GM12878 (cell line): ENCODE measurements around the gene SLC6A9.

Source experiments
- CTCF ChIP-seq, 3 experiments: IDR thresholded peaks in 2 of 3; conservative IDR thresholded peaks in 1 of 3; 2 replicates each; pipeline ENCODE4 v1.5.1; 2011; ENCODE audit warnings: low read depth in 3 of 3, low read length in 3 of 3, mild to moderate bottlenecking in 3 of 3, control low read depth in 2 of 3, moderate library complexity in 2 of 3, inconsistent platforms in 1 of 3, mixed read lengths in 1 of 3; ENCODE audit not compliant: control insufficient read depth in 2 of 3, insufficient read depth in 1 of 3; ENCODE audit errors: extremely low read depth in 1 of 3
- EZH2 ChIP-seq: IDR thresholded peaks from 2 replicates; pipeline ENCODE4 v1.6.1; 2012; ENCODE audit warnings: low read depth, mild to moderate bottlenecking, control low read depth, inconsistent platforms, low read length, borderline replicate concordance; ENCODE audit not compliant: control insufficient read depth
- SIN3A ChIP-seq: IDR thresholded peaks from 2 replicates; pipeline ENCODE4 v1.6.1; 2012; ENCODE audit warnings: low read depth, low read length, improper control_type of control experiment

DNA sequence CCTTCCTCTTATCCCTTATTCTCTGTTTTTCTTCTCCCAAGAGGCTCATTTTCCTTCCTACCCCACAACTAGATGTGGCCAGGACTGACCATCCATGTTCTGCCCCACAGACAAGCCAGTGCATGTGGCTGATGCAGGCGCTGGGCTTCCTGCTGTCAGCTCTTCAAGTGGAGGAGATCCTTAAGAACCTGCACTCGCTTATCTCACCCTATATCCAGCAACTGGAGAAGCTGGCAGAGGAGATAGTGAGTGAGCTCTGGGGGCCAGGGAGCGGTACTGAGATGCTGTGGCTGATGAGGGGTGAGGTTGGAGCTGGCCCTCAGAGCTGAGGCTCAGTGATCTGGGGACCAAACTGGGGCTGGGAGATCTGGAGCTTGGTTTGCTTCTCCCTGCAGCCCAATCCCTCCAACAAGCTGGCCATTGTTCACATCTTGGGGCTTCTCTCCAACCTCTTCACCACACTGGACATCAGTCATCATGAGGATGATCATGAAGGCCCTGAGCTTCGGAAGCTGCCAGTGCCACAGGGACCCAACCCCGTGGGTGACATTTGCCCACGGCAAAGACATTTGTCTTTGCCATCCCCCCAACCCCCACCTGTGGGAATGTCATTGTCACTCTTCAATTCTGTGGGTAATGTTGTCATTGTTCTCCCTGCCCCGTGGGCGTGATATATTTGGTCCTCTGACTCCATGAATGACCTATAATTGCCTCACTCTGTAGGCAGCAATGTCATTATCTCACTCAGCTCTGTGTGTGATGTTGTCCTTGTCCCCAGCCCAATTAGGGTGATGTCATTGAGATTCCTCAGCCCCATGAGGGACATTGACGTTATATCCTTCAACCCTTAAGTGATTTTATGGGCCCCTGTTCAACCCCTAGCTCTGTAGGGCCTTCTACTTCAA, 72.7 kb downstream of the SLC6A9 start:
- no peak for TF ChIP-seq SIN3A
- TF ChIP-seq EZH2: no peak
- TF ChIP-seq CTCF (IDR thresholded peaks at IDR 0.05 in 2 of 3, conservative IDR thresholded peaks at IDR 0.05 in 1 of 3; ENCODE audit: control insufficient read depth in 2 of 3, extremely low read depth in 1 of 3, insufficient read depth in 1 of 3, low read depth in 3 of 3, low read length in 3 of 3): no peak
